ENCODE results near the gene FAM83C. TPM values are rescaled to one million over a fixed set of nuclear protein-coding genes. Genes with fewer than 3 reads are reported as not detected.

The FAM83C gene
- total RNA-seq, 1 experiment from 2014 or later, result not detected

- no peaks in the 10 kb centered on the region for H3K36me3 Mint-ChIP-seq (ENCODE audit: insufficient read depth, unreplicated experiment)
- BruUV-seq (replicated peaks), result no TSS peak
- CTCF ChIA-PET, result interaction anchor here (0.5 to 1.5 kb wide), 5 partner anchors 9 to 77 kb away, joined by 3 to 7 read pairs (median 4); no protein-coding TSS in a partner anchor
Observed at GRCh38 chr20:35326740-35327073, 34.5 kb upstream of the FAM83C start.

DNA sequence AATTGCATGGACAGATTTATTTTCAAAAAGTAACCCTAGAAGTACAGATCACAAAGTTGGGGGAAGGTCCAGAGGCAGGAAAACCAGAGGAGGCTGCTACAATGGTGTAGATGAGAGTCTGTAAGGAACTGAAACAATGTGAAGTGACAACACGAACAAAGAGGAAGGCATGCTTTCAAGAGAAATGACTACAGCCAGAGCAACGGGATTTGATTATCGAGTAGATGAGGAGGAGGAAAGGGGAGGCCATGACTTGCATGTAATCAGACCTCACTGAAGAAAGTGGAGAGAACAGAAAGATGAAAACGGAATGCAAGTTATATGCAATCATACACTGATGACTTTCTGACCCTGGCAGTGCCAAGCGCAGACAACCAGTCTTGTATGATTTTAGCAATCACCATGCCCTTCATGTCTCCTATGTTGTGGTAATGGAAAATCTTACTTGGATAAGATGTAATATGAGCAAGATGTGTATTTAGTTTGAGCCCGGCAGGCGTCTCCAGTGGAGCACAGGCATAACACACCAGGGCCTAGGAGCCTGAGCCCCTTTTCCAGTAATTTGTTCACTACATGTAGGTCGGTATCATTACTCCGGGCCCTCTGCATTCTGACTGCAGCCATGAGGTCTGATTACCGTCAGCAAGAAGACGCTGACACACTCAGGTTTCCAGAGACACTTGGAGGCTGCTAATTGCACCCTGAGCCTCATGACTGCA lies 34.0 kb upstream of the FAM83C start:
- Mint-ChIP-seq H3K4me1 (ENCODE audit: low read depth, unreplicated experiment) (peaks cover 55% of the 10 kb centered on the region), H3K27ac (ENCODE audit: unreplicated experiment) (peak overlapping the region; percentile 0), H3K36me3 (ENCODE audit: insufficient read depth, unreplicated experiment) (no peaks in the 10 kb centered on the region), H3K9me3 (ENCODE audit: low read depth, unreplicated experiment) (no peaks in the 10 kb centered on the region), H3K4me3 (ENCODE audit: low read depth, unreplicated experiment) (no peak overlapping the region), H3K27me3 (ENCODE audit: unreplicated experiment) (no peaks in the 10 kb centered on the region)
- DNase-seq, result no peak
- CTCF ChIA-PET, result interaction anchor here (0.5 to 1.5 kb wide), 3 partner anchors 8 to 122 kb away, joined by 3 to 7 read pairs (median 6); no protein-coding TSS in a partner anchor
- TF ChIP-seq CTCF (IDR thresholded peaks at IDR 0.05; ENCODE audit: unreplicated experiment), result no peak
- no TSS peak for BruUV-seq (replicated peaks)
- intact Hi-C loops (cut with micrococcal nuclease; ENCODE audit: unreplicated experiment), result no loop called here

More at GRCh38 chr20:35326740-35327073, 34.5 kb upstream of the FAM83C start:
- no peaks in the 10 kb centered on the region for H3K9me3 Mint-ChIP-seq (ENCODE audit: low read depth, unreplicated experiment)
- no peak for TF ChIP-seq CTCF (IDR thresholded peaks at IDR 0.05; ENCODE audit: unreplicated experiment)
- DNase-seq, result no peak
- no peak overlapping the region for H3K4me3 Mint-ChIP-seq (ENCODE audit: low read depth, unreplicated experiment)
- intact Hi-C loops (cut with micrococcal nuclease; ENCODE audit: unreplicated experiment), result no loop called here
- H3K27me3 Mint-ChIP-seq (ENCODE audit: unreplicated experiment), result no peaks in the 10 kb centered on the region
- peak overlapping the region; percentile 30 for H3K27ac Mint-ChIP-seq (ENCODE audit: unreplicated experiment)
- H3K4me1 Mint-ChIP-seq (ENCODE audit: low read depth, unreplicated experiment), result peaks cover 54% of the 10 kb centered on the region

DNA sequence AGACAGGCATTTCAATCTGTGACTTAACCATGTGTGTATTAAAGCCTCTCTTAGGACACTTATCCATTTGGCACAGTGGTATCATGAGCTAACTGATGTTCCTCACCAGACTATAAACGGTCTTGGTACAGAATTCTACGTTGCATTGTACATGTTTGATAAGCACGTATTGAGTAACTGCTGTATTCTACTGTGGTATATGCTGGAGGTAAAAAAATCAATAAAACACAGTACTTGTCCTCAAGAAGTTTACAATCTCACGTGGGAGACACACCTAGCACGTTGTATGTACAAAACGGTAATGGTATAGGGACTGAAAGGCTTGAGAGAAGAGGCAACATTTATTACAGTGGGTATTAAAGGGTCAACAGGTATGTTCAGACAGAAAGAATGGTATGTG lies 33.2 kb upstream of the FAM83C start:
- DNase-seq, result no peak
- no peak for TF ChIP-seq CTCF (IDR thresholded peaks at IDR 0.05; ENCODE audit: unreplicated experiment)
- intact Hi-C loops (cut with micrococcal nuclease; ENCODE audit: unreplicated experiment), result no loop called here
- BruUV-seq (replicated peaks), result no TSS peak
- no peaks in the 10 kb centered on the region for H3K9me3 Mint-ChIP-seq (ENCODE audit: low read depth, unreplicated experiment)
- H3K4me3 Mint-ChIP-seq (ENCODE audit: low read depth, unreplicated experiment), result no peak overlapping the region
- H3K27me3 Mint-ChIP-seq (ENCODE audit: unreplicated experiment), result no peaks in the 10 kb centered on the region
- peaks cover 62% of the 10 kb centered on the region for H3K4me1 Mint-ChIP-seq (ENCODE audit: low read depth, unreplicated experiment)
- H3K36me3 Mint-ChIP-seq (ENCODE audit: insufficient read depth, unreplicated experiment), result peaks cover 1% of the 10 kb centered on the region
- CTCF ChIA-PET, result no interaction called here
- peak overlapping the region; percentile 0 for H3K27ac Mint-ChIP-seq (ENCODE audit: unreplicated experiment)

- Mint-ChIP-seq H3K4me1 (ENCODE audit: low read depth, unreplicated experiment) (peaks cover 52% of the 10 kb centered on the region), H3K4me3 (ENCODE audit: low read depth, unreplicated experiment) (no peak overlapping the region), H3K27me3 (ENCODE audit: unreplicated experiment) (no peaks in the 10 kb centered on the region), H3K27ac (ENCODE audit: unreplicated experiment) (peak overlapping the region; percentile 97), H3K36me3 (ENCODE audit: insufficient read depth, unreplicated experiment) (peaks cover 20% of the 10 kb centered on the region), H3K9me3 (ENCODE audit: low read depth, unreplicated experiment) (no peaks in the 10 kb centered on the region)
- intact Hi-C loops (cut with micrococcal nuclease; ENCODE audit: unreplicated experiment), result no loop called here
- CTCF ChIA-PET, result interaction anchor here (0.6 to 1.6 kb wide), 7 partner anchors 9 to 287 kb away, joined by 3 to 11 read pairs (median 7); no protein-coding TSS in a partner anchor
- DNase-seq, result peak; percentile 54
- TF ChIP-seq CTCF (IDR thresholded peaks at IDR 0.05; ENCODE audit: unreplicated experiment), result no peak
- no TSS peak for BruUV-seq (replicated peaks)
Observed at GRCh38 chr20:35320396-35321126, 28.3 kb upstream of the FAM83C start.

All from Calu3 (cell line).